Activated effector memory CD4-positive, alpha-beta T cell treated with Interleukin-2 at 50 U/mL for 16 hours (primary cell): ENCODE data around the gene ZNF593.

Source experiments
- DNase-seq: peaks from one replicate; pipeline ENCODE4 v3.0.0-alpha.2; 2020

The ZNF593 gene

GRCh38 chr1:26213335-26213905 is 43.7 kb downstream of the ZNF593 start:
- no peak for DNase-seq

GRCh38 chr1:26215246-26215645 is 45.5 kb downstream of the ZNF593 start:
- no peak for DNase-seq

GRCh38 chr1:26218906-26219494 is 49.3 kb downstream of the ZNF593 start:
- no peak for DNase-seq
